Hematopoietic multipotent progenitor cell treated with erythropoietin and hydrocortisone succinate and interleukin-3 and kit ligand, for 15 days (in vitro differentiated cells): Measurements from ENCODE around the gene VN1R5.
A peak's percentile ranks its signal among the peaks of the same experiment; 100 is the strongest.
"Not testable (repeated sequence)": the region's sequence is repeated elsewhere in the genome, so short reads cannot be mapped to it uniquely, and the experiment has no call there.

Experiments used
- DNase-seq: peaks from one replicate; pipeline ENCODE4 v3.0.0-alpha.2; 2015; ENCODE audit warnings: low spot score

Gene VN1R5

DNA sequence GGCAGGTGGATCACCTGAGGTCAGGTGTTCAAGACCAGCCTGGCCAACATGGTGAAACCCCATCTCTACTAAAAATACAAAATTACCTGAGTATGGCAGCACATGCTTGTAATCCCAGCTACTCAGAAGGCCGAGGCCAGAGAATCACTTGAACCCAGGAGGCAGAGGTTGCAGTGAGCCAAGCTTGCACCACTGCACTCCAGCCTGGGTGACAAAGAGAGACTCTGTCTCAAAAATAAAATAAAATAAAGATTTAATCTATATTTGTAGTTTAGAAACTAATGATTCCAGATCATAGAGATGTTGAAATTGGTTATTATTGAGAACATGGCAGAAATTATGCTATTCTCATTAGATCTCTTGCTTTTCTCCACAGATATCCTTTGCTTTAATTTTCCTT lies at the start of gene VN1R5:
TSS of gene VN1R5 (plus strand) at position 301 of the 400 bp plus-strand sequence.
- DNase-seq, result not testable (repeated sequence)

DNA sequence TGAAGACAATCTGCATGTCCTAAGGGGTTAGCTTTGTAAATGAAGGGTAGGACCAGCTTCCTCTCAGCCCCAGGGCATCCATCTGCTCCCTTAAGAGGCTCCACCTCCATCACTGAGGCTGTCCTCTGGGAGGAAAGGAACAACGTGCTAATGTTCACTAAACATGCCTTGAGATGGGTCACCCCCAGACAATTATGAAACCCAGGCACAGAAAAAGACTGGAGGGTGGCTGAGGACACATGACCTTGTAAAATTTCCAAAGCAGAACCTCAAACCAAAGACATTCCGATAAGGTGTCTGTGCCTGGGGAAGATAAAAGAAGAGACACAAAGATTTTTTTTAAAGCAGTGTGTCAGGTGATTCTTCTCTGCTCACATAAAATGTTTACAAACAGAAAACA lies 46.5 kb upstream of the VN1R5 start:
- DNase-seq, result no peak

DNA sequence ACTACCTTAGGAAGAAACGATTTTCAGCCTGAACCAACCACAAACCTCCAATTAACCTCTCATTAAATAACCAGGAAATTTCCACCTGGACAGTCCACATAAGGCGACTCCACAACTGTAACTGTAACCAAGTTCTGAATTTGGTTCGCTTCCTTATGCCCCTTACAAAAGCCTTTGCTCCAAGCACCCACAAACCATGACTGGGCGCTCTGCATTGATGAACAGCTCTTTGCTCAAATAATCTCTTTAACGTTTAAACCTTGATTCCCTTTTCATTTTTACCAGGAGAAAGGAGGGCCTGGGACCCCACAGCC lies 45.9 kb upstream of the VN1R5 start:
- DNase-seq, result no peak

DNA sequence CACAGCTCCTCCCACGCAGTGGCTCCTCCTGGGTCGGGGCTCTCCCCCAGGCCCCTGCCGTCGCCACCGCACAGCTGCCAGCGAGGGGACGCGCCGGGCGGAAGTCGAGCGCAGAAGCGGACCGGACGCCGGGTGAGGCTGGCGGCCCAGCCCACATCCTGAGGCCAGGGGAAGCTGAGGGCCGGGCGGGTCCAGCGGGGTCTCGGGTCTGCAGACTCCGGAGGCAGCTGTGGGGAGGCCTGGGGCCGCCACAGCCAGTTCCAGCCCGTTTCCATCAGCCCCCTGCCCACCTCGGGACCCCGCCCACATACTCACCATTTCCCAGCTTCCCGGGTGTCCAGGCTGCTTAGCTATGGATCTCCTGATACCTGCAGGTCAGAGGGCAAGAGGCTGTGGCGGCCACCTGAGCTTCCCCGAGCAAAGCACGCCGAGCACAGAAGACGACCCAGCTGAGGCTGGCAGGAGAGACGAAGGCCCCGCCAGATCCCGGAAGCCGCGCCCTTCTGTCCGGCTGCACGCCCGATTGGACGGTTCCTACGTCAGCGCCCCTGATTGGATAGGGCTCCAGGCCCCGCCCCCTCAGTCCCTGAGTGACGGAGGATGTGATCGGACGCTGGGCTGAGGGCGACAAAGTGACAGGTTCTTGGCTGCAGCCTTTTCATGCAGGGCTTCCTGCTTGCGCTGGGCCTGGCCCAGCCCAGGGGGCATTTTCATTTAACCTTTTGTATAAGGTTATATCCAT lies 45.3 kb upstream of the VN1R5 start:
- peak; percentile 94 for DNase-seq

DNA sequence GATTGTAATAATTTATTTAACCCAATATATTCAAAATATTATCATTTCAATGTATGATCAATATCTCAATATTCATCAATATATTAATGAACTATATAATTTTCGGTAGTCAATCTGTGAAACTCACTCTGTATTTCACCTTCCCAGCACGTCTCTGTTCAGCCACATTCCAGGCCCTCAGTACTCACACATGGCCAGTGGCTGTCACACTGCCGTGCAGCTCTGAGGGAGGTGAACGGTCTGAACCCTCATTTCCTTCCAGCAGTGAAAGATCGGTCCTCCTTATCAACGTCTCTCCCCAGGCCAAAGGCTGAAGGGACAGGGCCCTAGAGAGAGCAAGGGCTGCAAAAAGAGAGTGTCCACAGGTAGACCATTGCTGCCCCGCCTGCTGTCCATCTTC lies 44.5 kb upstream of the VN1R5 start:
- DNase-seq, result no peak

DNA sequence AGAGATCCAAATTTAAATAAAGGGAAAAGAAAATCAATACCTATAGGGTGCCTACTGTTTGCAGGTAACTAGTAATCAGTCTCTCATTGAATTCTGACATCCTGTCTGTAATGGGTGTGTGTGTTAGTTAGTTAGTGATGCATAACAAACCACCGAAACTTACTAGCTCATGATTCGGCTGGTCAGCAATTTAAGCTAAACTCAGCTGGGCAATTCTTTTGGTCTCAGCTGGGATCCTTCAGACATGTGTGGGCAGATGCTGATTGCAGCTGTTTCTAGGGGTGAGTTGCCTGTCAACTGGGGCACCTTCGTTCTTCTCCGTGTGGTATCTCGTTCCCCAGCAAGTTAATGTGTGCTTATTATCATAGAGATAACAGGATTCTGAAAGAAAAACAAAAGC lies 43.9 kb upstream of the VN1R5 start:
- DNase-seq, result no peak

- DNase-seq, result no peak
Measured at GRCh38 chr1:247212627-247213617, 43.0 kb upstream of the VN1R5 start.

DNA sequence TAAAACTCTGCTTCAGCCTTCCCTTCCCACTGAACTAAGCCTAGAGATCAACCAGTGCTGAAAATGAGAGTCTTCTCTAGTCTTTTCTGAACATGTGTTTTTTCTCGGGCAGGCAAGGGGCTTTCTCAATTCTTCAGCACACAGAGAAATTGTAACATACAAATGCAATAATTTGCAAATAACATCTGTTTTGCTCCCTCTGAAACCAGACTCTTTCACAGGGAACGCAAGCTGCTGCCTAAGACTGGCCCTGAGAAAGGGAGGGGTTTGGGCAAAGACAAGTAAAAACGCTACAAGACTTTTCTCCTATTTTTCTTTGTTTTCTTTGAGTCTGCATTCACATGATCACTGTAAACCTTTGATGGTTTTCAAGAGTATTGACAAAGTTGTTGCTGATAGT lies 39.6 kb upstream of the VN1R5 start:
- DNase-seq, result no peak

DNA sequence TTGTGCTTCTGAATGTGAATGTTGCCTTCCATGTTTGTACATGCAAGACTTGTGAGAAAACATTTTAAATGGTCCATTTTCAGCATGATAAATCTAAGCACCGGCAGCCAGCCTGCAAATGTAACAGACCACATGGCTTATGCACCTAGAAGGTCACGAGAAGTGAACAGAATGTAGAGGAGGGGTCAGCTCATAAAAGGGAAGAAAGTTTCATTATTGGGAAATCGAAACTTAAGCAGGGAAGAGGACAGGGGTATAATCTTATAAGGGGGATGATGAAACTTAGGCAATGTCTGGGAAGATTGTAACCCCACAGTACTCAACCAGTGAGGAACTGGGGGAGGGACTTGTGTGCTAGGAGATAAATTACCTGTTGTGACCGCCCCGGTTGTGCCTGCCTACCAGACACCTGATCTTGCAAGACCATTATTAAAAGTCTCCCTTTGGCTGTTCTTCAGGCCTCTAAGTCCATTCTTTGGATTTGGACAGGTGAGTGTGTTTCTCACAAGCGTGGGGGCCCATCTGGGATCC lies 37.7 kb upstream of the VN1R5 start:
- DNase-seq, result no peak

- DNase-seq, result not testable (repeated sequence)
Measured at GRCh38 chr1:247220280-247220679, 35.6 kb upstream of the VN1R5 start.

DNA sequence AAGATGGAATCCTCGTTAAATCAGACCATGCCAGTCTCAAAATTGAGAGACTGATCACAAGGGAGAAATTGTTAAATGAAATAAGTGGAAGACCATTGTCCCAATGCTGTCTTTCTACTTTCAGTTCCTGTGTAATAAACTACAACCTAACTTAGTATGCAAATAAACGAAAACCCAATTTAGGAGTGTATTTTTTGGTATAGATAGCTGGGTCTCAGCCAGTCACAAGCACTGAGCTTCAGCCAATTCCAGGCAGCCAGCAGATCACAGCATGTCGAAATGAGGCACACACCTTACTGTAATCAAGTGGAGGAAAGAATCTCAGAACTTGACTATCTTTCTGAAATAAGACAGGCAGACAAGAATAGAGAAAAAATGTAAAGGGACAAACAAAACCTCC lies 33.0 kb upstream of the VN1R5 start:
- no peak for DNase-seq

GRCh38 chr1:247224822-247225221 lies 31.1 kb upstream of the VN1R5 start:
- DNase-seq, result no peak

GRCh38 chr1:247228133-247228532 lies 27.7 kb upstream of the VN1R5 start:
- no peak for DNase-seq

- no peak for DNase-seq
Measured at GRCh38 chr1:247241691-247242090, 14.2 kb upstream of the VN1R5 start.

DNA sequence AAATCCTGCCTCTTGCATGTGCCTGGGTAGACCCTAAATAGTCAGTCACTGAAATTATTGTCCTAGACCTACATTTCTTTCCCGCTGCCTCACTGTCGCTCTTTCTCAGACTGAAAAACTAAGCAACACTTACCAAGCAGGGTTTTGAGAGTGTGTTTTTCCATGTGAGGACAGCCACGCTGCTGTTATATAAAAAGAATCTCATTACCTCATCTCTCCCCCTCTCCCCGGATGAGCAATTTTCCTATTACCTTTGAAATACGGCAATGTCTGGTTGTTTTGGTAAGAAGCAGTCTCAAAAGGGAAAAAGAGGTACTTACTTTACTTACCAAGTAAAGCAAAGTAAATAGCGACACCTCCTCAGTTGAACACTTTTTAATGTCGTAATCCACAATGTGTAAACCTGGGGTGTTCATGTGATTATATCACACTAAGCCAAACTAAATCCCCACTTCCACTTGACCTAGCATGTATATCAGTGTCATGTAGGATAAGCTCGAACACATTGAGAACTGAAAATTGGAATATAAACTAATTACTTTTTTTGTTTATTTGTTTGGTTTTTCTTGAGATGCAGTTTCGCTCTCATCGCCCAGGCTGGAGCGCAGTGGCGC lies 12.2 kb upstream of the VN1R5 start:
- no peak for DNase-seq

- no peak for DNase-seq
Measured at GRCh38 chr1:247246325-247247115, 9.4 kb upstream of the VN1R5 start.

DNA sequence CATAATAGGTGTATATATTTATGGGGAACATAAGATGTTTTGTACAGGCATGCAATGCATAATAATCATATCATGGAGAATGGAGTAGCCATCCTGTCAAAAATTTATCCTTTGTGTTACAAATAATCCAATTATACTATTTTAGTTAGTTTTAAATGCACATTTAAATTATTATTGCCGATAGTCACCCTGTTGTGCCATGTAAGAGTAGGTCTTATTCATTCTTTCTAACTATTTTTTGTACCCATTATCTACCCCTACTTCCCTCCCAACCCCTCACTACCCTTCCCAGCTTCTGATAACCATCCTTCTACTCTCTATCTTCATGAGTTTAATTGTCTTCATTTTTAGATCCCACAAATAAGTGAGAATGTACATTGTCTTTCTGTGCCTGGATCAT lies 8.3 kb upstream of the VN1R5 start:
- DNase-seq, result no peak

- no peak for DNase-seq
Measured at GRCh38 chr1:247266053-247266452, 10.2 kb downstream of the VN1R5 start.

GRCh38 chr1:247268390-247269045 lies 12.6 kb downstream of the VN1R5 start:
- no peak for DNase-seq

GRCh38 chr1:247269133-247269532 lies 13.3 kb downstream of the VN1R5 start:
- DNase-seq, result no peak

- no peak for DNase-seq
Measured at GRCh38 chr1:247270003-247270402, 14.1 kb downstream of the VN1R5 start.
